Endothelial cell of umbilical vein (primary cell): ENCODE measurements around the gene PTPRU. TPM values are rescaled to one million over a fixed set of nuclear protein-coding genes. Genes with fewer than 3 reads are reported as not detected.

Experiments
- BruUV-seq: library from RNA; stranded (reverse); fragments of 400-500 nt; replicated peaks from 2 replicates; lab custom pipeline; 2021; lab: Mats Ljungman, UMichigan
- CTCF ChIA-PET: fragments of 300-600, 350-600 bp; sonication (Branson Sonifier 250); formaldehyde crosslinking; loops from one replicate; lab custom pipeline; 2021; ENCODE audit warnings: antibody characterized with exemption, inconsistent platforms; lab: Charles Lee
- POLR2A ChIA-PET: fragments of 300-600, 350-600 bp; sonication (Branson Sonifier 250); formaldehyde crosslinking; loops from one replicate; lab custom pipeline; 2021; ENCODE audit warnings: antibody characterized with exemption, inconsistent platforms; lab: Charles Lee
- DNase-seq: peaks from one replicate; pipeline ENCODE4 v3.0.0-alpha.2; 2011; ENCODE audit warnings: low read depth, low spot score
- FAIRE-seq: peaks from 2 replicates; lab custom pipeline; 2011; peaks lifted over from hg19 to GRCh38; lab: Jason Lieb, UNC
- H2AFZ ChIP-seq: 2 replicates; pipeline ENCODE4 v1.6.0; 2012; ENCODE audit warnings: low read depth, low read length, control low read depth, inconsistent platforms
- H3K27ac ChIP-seq: 2 replicates; pipeline ENCODE4 v1.5.1; 2011; ENCODE audit warnings: low read depth, mild to moderate bottlenecking, control low read depth, low read length, moderate library complexity; ENCODE audit not compliant: insufficient read depth
- H3K27me3 ChIP-seq, 2 experiments: 2 replicates each; pipeline versions ENCODE4 v1.6.0 to v1.6.1; 2011; ENCODE audit warnings: low read length in 2 of 2, mixed read lengths in 1 of 2; ENCODE audit not compliant: control insufficient read depth in 2 of 2, insufficient read depth in 2 of 2
- H3K36me3 ChIP-seq, 2 experiments: 2 replicates in 1 of 2; 3 replicates in 1 of 2; pipeline ENCODE4 v1.5.1; 2011; ENCODE audit warnings: low read length in 2 of 2, mild to moderate bottlenecking in 1 of 2, moderate library complexity in 1 of 2; ENCODE audit not compliant: control insufficient read depth in 2 of 2, insufficient read depth in 2 of 2; ENCODE audit errors: extremely low read depth in 1 of 2
- H3K4me1 ChIP-seq: 3 replicates; pipeline ENCODE4 v1.5.1; 2011; ENCODE audit warnings: mild to moderate bottlenecking, low read length; ENCODE audit not compliant: control insufficient read depth, insufficient read depth; ENCODE audit errors: extremely low read depth
- H3K4me2 ChIP-seq: 2 replicates; pipeline ENCODE4 v1.6.1; 2011; ENCODE audit warnings: low read length, control low read depth, mixed read lengths; ENCODE audit not compliant: insufficient read depth
- H3K4me3 ChIP-seq, 3 experiments: fragments of 200-600 bp in 1 of 3; sonication (generic), shearing (Covaris generic) in 1 of 3; replicated peaks in 1 of 3; 2 replicates each; pipeline ENCODE4 v1.5.1; 2011 to 2016; ENCODE audit warnings: control low read depth in 3 of 3, low read length in 3 of 3, mild to moderate bottlenecking in 2 of 3, inconsistent platforms in 1 of 3, low read depth in 1 of 3, moderate library complexity in 1 of 3; ENCODE audit not compliant: insufficient read depth in 1 of 3
- H3K79me2 ChIP-seq: 2 replicates; pipeline ENCODE4 v1.6.0; 2012; ENCODE audit warnings: low read length, inconsistent platforms; ENCODE audit not compliant: control insufficient read depth, insufficient read depth
- H3K9ac ChIP-seq: replicated peaks from 2 replicates; pipeline ENCODE3; 2011; ENCODE audit warnings: low read length, control low read depth; ENCODE audit not compliant: insufficient read depth; ENCODE audit errors: extremely low read depth
- H3K9me1 ChIP-seq: replicated peaks from 3 replicates; pipeline ENCODE4 v1.6.0; 2011; ENCODE audit warnings: mild to moderate bottlenecking, low read length; ENCODE audit not compliant: control insufficient read depth, insufficient read depth; ENCODE audit errors: extremely low read depth
- H3K9me3 ChIP-seq: replicated peaks from 2 replicates; pipeline ENCODE4 v1.5.1; 2012; ENCODE audit warnings: low read length, inconsistent platforms; ENCODE audit not compliant: control insufficient read depth, insufficient read depth
- H4K20me1 ChIP-seq: replicated peaks from 2 replicates; pipeline ENCODE3; 2011; ENCODE audit warnings: mild to moderate bottlenecking, low read length; ENCODE audit not compliant: control insufficient read depth, insufficient read depth; ENCODE audit errors: extremely low read depth
- CTCF ChIP-seq, 2 donors: IDR thresholded peaks; 1 replicate in 1 of 2; 2 replicates in 1 of 2; pipeline ENCODE4 v1.5.1; 2011; ENCODE audit warnings: low read length in 2 of 2, mild to moderate bottlenecking in 2 of 2, moderate library complexity in 2 of 2, control low read depth in 1 of 2, inconsistent platforms in 1 of 2, low read depth in 1 of 2; ENCODE audit not compliant: insufficient read depth in 1 of 2; ENCODE audit errors: extremely low read depth in 1 of 2
- EZH2 ChIP-seq: IDR thresholded peaks from 2 replicates; pipeline ENCODE4 v1.6.1; 2012; ENCODE audit warnings: borderline replicate concordance, low read depth, mild to moderate bottlenecking, moderate library complexity, low read length, inconsistent platforms; ENCODE audit not compliant: severe bottlenecking
- FOS ChIP-seq: IDR thresholded peaks from 2 replicates; pipeline ENCODE4 v1.6.1; 2011; ENCODE audit warnings: mild to moderate bottlenecking, low read length, moderate library complexity, borderline replicate concordance; ENCODE audit not compliant: insufficient read depth
- GATA2 ChIP-seq: IDR thresholded peaks from 2 replicates; pipeline ENCODE4 v1.7.0; 2011; ENCODE audit warnings: low read depth, mild to moderate bottlenecking, moderate library complexity, mixed read lengths, low read length; ENCODE audit not compliant: insufficient read length, insufficient read depth
- JUN ChIP-seq: IDR thresholded peaks from 2 replicates; pipeline ENCODE4 v1.6.1; 2011; ENCODE audit warnings: borderline replicate concordance, low read depth; ENCODE audit not compliant: insufficient read length, insufficient read depth
- MYC ChIP-seq: IDR thresholded peaks from one replicate; pipeline ENCODE4 v1.6.1; 2011; ENCODE audit warnings: mild to moderate bottlenecking, low read depth, low read length
- POLR2A ChIP-seq: IDR thresholded peaks from 2 replicates; pipeline ENCODE4 v1.6.1; 2012; ENCODE audit warnings: low read depth, mild to moderate bottlenecking, control low read depth, low read length
- dilution Hi-C: fragments of 300-500 bp; cut with MboI; formaldehyde crosslinking; loops from one replicate; pipeline ENCODE4 v1.15.0; 2019; ENCODE audit warnings: low sequenced_read_pairs; ENCODE audit not compliant: extremely low pct_ligation_motif_present
- intact Hi-C: fragments of 100-400 bp; cut with micrococcal nuclease; formaldehyde crosslinking; loops from one replicate; pipeline ENCODE4 v1.10.0; 2022
- polyA plus RNA-seq, 4 experiments: library from polyadenylated mRNA; depleted of rRNA in 3 of 4; stranded (reverse) in 3 of 4; unstranded in 1 of 4; fragments of >200 nt; gene quantifications; 2 replicates each; pipeline versions ENCODE4 v1.2.1 to v1.2.3, GENCODE V29; 2011 to 2012; ENCODE audit warnings: missing spikeins in 1 of 4
- total RNA-seq: library from RNA; stranded (reverse); gene quantifications from 2 replicates; pipeline ENCODE4 v1.2.3, GENCODE V29; 2021
- TF ChIP-seq, protein P1 (sequence below): IDR thresholded peaks from 2 replicates; pipeline ENCODE4 v1.6.1; 2011; ENCODE audit not compliant: insufficient read depth, insufficient read length

PTPRU gene
- total and polyA plus RNA-seq, 2 donors (not counting 3 experiments of a cell fraction or from before 2014, with no cell fraction given): 0.58 to 2.6 TPM

DNA sequence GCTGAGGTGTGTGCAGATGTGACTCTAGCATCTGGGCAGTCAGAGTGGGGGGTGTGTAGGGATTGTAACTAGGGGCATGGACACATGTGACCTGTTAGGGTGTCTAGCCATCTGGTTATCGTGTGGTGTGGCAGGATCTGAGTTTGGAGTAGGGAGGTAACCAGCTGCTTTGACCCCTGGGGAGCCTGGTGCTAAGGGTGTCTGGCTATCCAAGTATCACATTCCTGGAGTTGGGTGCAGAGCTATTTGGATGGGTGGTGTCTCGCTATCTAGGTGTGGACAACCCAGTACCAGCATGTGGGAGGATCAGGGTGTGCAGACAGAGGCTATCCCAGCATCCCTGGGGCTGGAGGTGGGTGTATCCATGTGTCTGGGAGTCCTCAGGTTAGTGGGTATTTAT is 4.7 kb downstream of the PTPRU start:
- BruUV-seq: no TSS peak
- H3K27me3 ChIP-seq: peaks cover 29% of the 10 kb centered on the region in 2 experiments
- POLR2A ChIA-PET: no interaction called here
- no peaks in the 10 kb centered on the region for H4K20me1 ChIP-seq
- H3K4me2 ChIP-seq: no peak overlapping the region
- no peaks in the 10 kb centered on the region for H3K9me3 ChIP-seq
- no peak overlapping the region for H3K27ac ChIP-seq
- DNase-seq (no peak), FAIRE-seq (no peak)
- no peaks in the 10 kb centered on the region for H3K9me1 ChIP-seq
- H3K9ac ChIP-seq: no peak overlapping the region
- intact Hi-C loops: no loop called here
- dilution Hi-C loops: loop anchor here (25.0 kb wide), 1 partner anchor 846 kb away; no protein-coding TSS in a partner anchor
- no peaks in the 10 kb centered on the region for H3K36me3 ChIP-seq
- CTCF ChIA-PET: interaction anchor here (1.2 to 1.8 kb wide), 2 partner anchors 871 to 1139 kb away, joined by 3 to 4 read pairs; no protein-coding TSS in a partner anchor
- no peak overlapping the region for H3K4me3 ChIP-seq
- H2AFZ ChIP-seq: no peak overlapping the region
- peaks cover 14% of the 10 kb centered on the region for H3K4me1 ChIP-seq
- TF ChIP-seq, protein P1, sequence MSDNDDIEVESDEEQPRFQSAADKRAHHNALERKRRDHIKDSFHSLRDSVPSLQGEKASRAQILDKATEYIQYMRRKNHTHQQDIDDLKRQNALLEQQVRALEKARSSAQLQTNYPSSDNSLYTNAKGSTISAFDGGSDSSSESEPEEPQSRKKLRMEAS: no peak
- TF ChIP-seq FOS (no peak), CTCF (IDR thresholded peaks at IDR 0.05; ENCODE audit: extremely low read depth in 1 of 2, insufficient read depth in 1 of 2, low read depth in 1 of 2, low read length in 2 of 2) (no peak), GATA2 (no peak), POLR2A (no peak), MYC (no peak), EZH2 (no peak), JUN (no peak)
- no peaks in the 10 kb centered on the region for H3K79me2 ChIP-seq
